ELR (cell line): ENCODE data around the gene SHPK.

ENCODE experiments used
- DNase-seq: peaks from one replicate; pipeline ENCODE4 v3.0.0-alpha.2; 2015; ENCODE audit warnings: low read depth

SHPK gene

DNA sequence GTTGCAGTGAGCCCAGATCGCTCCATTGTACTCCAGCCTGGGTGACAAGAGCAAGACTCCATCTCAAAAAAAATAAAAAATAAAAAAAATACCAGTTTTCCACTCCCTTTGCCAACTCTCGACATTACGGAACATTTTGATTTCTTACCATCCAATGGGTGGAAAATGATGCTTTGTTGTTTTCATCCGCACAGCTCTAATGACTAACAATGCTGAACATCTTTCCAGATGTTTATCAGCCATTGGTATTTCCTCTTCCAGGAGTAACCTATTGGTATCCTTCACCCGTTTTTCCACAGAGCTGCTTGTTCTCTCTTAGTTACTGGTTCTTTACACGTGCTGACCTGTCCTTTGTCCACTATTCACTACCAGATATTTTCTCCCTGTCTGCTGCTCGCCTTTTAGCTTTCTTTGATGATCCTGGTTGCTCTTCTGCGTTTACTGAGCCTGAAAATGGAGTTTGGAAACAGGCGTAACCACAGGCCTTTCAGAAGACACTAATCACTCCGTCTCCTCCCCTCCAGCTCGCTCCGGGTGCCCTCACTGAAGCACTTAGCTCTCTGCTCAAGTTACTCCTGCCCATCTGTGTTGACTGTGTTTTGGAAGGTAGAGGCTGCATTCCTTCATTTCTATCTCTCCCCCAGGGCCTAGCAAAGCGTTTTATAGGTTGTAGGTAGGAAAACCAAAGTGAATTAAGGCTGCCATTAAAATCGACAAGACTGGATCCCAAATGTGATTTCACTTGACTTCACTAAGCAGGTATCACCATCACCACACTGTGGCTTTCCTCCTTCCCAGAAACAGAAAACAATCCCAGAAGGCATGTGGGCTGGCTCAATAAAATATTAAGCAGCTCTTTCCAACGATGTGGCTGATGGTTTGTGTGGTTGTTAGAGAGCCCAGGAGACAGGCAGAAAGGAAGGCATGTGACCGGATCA, 8.9 kb downstream of the SHPK start:
- no peak for DNase-seq

DNA sequence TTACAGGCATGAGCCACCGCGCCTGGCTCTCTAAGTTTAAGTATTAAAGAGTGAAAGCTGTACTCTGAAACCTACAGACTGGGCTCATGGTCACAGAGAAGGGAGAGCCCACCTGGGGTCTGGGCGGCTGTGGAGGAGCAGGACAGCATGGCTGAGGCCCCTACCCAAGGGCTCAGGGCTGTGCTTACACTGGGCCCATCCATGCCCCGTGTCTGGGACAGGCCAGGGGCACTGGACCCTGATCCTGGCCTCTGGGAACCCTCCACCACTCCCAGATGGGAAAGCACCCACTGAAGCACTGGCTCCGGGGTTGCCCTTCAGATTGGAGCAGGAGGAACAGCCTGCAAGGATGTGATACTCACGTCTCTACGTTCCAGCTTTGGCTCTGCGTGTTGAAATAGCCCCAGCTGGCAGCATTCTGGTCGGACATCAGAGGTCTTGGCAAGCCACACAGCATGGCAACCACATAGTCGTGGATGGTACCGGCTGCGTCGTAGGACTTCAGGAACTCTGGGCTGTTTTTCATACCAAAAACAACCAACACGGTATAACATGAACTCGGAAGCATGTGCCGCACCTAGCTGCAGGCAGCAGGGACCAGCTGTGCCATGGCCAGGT, 13.0 kb downstream of the SHPK start:
- DNase-seq = no peak

DNA sequence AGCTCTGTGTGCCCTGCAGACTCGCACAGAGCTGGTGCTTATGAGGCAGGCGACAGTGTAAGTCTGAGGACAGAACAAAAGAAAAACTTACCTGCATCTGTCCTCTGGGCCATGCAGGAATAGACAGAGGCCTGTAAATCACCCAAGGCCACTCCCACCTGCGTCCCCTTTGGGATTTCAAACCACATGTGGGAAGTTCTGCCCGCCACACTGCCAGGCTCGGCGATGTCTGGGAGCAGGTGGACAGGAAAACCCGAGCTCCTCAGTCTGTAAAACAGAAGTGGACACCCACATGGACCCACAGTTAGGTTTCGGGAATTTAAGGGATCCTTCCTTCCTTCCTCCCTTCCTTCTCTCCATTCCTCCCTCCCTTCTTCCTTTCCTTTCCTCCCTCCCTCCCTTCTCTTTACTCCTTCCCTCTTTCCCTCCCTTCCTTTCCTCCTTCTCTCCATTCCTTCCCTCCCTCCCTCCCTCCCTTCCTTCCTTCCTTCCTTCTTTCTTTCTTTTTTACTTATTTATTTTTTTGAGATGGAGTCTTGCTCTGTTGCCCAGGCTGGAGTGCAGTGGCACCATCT, 14.8 kb downstream of the SHPK start:
- no peak for DNase-seq

DNA sequence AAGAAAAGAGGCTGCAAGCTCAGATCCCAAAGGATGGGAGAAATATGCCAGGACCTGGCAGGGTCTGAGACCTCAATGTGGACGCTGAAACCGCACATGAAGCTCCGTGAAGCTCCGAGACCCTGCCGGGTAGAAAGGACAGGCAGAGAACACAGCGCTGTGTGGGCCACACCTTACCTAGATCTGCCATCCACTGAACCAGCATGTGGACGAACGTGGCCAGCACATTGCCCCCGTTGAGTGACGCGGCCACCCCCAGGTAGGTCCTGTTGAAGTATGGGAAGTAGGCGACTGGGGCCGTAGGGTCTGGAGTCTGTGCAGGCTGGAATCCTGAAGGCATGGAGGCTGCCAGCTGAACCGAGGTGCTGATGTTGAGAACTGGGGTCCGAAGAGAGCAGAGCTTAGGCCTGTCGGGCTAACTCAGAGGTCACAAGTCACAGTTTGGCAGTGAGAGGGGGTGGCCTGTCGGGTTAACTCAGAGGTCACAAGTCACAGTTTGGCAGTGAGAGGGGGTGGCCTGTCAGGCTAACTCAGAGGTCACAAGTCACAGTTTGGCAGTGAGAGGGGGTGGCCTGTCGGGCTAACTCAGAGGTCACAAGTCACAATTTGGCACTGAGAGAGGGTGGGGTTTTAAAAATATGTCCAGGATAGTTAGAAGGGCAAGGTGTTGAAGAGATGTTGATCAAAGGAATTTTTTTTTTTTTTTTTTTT, 20.7 kb downstream of the SHPK start:
- no peak for DNase-seq

DNA sequence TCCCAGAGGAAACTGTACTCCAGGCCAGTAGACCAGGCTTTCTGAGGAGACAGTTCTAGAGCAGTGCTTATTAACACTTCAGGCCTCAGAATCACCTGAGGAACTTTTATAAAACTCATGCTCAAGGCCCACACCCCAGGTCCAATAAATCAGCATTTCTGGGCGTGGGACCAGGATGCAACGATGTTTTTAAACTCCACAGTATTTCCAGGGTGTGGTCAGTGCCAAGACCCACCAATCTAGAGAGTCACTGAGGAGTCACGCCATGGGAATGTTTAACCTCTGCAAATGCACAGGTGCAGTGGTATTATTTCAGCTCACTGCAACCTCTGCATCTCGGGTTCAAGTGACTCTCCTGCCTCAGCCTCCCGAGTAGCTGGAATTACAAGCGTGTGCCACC, 22.9 kb downstream of the SHPK start:
- no peak for DNase-seq

DNA sequence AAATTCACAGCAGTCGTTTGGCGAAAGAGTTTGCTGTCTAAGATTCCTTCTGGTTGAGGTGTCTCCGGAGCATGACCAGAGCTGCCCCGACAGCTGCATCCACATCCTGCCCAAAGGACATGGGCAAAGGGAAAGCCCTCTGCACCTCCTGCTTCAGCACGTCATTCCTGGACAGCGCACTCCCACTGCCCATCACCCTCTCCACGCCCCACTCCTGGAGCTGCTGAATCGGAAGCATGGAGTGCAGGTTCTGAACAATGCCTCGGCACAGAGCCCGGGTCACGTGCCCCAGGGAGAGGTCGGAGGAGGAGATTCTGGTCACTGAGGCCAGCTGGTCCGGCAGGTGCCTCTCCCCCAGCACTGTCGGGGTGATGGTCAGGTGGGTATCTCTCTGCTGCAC, 25.5 kb downstream of the SHPK start:
- no peak for DNase-seq

DNA sequence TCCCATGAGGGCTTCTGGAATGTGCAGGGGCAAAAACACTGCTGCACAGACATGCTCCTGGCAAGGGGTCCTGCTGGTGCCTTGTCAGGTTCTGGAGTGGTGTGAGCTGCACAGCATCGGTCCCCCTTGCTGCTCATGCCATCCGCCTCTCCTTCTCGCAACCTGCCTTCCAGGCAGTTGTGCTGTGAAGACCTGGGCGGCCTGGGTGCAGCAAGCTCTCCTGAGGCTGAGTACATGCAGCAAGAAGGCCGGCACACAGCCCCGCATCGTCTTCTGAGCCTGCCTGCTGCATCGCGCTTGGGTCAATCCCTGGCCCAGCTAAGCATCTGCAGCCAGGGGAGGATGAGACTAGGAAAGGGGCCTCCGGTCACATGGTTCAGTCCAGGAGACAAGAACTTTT, 26.4 kb downstream of the SHPK start:
- no peak for DNase-seq

DNA sequence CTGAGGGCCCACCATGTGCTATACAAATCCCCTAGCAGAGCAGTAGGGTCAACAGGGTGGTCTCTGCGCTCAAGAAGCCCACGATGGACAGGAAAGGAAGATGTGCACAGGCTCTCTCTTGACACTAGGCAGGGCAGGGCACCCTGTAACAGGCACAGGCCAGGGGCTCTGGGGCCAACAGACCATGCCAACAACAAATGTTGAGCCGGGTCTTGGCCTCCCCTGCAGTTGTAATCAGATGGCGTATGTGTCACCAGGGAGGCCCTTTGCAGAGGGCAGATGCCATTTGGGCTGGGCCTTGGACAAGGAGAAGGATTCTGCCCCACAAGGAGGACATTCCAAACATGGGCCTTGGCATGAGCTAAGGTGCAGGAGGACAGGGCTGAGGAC, 32.2 kb downstream of the SHPK start:
- DNase-seq = no peak

DNA sequence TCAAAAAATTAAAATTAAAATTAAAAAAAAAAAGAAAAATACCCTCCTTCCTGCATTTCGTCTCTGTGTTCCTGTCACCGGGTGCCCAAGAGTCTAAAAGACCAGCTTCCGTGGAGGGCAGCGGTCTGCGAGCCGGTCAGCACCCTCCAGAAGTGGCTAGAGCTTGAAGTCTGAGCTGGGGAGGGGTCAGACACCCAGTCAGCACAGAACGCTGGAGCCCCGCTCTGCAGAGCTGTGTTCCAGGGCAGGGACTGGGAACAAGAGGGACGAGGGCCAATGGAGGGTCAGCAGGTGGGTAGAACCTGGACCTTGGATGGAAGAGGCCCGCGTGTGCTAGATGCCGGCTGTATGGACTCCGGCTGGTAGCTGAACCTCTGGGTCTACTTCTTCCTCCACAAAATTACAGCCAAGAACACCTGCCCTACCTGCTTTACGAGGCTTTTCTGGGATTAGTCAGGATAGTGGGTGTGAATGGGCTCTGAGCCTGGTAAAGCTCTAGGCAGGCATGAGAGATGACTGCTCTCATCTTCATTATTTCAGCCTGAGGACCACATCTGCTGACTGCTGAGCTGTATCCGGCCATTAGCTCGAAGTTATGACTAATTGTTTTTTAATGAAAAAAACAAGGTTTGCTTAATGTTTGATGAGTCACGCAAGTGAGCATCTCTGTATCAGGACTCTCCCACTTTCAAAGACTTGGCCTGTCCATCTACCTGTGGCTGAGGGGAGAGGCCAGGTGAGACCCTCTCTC, 32.8 kb downstream of the SHPK start:
- DNase-seq = peak; percentile 94

DNA sequence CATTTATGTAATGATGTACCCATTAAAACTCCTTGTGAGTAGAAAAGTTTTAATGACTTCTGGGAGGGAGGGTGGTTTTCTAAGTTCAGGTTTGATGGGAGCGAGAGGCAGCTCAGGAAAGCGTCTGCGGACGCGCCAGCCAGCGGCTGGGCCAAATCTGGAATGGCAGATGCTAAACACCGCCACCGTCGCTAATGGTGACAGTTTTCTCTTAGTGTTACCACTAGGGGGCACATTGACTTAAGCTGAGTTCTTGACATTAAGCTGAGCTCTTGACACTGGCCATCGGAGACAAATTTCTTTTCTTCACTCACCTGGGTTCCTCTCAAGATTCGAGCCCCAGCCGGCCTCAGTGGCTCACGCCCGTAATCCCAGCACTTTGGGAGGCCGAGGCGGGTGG, 33.6 kb downstream of the SHPK start:
- peak; percentile 55 for DNase-seq

DNA sequence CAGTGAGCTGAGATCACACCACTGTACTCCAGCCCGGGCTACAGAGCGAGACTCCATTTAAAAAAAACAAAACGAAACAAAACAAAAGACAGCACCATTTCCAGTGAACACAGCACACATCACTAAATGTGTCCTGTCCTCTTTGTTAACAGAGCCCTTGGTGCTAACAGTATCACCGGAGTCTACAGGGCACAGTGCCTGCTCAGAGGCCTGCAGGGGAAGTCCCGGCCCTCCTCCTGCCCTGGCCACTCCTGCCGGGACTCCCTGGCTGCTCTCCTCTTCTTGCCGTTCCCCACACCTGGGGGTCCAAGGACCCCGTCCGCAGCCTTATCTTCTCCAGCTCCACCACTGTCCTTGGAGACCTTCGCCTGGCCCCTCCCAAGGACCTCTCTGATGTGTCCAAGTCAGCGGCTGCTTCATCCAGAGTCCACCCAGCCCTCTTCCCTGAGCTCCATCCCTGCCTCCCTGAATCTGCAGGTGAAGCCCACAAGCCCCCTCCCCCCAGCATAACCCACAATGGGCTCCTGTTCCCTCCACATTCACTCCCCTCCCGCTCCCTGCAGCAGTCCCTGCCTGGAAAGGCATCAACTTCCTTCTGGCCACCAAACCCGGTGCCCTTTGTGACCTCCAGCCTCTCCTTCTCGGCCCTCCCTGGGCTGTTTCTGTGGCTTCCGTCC, 35.4 kb downstream of the SHPK start:
- no peak for DNase-seq

DNA sequence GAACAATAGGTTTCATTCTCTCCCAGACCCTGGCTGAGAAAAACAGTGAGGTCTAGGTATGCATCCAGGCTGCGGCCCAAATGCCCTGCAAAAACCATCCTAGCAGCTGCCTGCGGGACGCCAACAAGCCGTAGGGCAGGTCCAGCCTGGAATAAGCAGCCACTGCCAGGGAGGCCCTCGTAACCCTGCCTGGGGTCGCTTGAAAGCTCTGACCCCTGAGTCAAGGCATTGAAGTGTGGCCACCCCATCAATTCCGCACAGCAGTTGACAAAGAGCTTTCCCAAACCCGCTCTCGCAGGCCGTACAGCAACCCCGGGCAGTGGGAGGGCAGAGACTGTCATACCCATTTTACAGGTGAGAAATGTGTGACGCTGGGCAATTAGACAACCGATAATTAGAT, 38.0 kb downstream of the SHPK start:
- no peak for DNase-seq

DNA sequence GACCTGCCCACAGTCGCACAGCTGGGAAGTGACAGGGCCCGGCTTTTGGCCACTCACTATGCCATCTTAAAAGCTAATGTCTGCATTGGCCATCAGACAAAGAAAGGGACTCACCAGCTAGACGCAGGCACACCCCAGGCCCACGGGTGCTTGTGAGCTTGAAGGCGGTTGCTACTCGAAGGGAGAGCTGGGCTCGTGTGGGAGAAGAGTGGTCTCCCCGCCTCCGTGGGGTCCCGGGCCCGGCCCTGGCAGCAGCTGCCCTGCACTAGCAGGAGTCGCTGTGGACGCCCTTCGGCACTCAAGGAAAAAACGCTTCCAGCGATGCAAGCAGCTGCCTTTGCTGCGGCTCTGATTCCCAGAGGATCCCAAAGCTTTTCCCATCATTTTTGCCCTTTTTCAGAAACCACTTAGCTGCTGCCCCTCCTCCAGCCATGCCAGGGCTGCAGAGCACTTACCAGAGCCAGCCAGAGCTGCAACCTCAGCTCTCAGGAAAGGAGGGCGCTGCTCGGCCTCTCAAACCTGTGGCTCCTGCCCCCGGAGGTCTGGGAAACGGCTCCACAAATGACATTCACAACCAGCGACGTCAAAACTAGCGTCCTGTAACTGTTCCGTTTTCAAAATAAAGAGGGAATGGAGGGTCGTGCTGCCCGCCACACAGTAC, 39.1 kb downstream of the SHPK start:
- no peak for DNase-seq

DNA sequence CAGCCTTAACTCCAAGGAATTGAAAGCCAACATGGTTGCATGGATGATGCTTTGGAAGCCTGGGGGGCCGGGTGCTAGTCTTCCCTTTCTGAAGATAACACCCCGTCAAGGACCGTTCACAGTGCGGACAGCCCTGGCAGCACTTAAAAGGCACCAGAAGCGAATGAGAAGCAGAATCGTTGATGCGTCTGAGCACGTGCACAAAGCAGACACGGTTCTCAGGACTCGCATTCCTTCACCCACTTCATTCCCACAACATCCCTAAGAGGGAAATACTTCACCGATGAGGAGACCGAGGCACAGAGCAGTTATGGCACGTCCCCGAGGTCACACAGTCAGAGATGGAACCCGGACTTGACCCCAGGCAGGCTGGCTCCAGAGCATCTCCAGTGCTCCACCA, 41.1 kb downstream of the SHPK start:
- DNase-seq = no peak

DNA sequence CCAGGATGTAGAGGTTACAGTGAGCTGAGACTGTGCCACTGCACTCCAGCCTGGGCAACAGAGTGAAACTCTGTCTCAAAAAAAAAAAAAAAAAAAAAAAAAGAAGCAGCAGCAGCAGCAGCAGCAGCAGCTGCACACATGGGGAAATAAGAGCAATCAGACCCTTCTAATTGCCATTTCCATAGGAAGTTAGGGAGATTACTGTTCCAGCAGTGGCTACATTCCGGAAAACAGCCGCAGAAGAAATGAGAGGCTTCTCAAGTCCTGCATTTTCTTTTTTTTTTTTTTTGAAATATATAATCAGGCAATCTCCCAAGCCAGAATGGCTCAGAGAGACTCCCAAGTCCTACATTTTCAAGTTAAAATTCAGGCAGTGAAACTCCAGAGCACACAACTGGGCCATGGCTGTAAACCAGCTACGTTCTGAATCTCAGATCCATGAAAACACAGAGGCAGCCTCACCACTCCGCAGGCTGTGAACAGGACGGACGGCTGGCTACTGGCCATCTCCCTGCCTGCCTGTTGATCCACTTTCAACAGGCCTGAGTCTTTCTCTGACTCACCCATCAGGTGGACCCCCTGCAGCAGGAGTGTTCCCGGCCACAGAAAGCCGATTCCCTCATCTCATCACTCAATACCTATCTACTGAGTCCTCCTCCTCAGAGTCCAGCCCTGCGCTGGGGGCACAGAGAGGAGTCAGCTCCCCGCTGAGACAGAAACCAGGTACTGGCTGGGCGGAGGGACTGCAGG, 41.8 kb downstream of the SHPK start:
- DNase-seq = peak; percentile 29

DNA sequence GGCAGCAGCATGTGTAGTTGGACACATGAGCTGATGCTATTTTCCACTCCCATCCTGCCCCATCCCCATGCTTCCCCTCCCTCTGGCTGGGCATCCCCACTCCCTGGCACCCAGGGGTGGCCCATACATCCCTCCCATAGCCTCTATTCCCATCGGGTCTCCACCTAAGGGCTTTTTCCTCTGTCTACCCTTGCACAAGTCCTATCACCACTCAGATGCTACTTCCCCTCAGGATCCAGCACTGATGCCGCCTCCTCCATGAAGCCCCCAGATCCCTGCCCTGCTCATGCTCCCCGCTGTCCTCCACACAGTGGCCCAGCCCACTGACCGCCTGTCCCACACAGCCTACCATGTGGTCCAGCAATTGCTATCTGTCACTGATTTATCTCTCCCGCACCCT, 42.7 kb downstream of the SHPK start:
- no peak for DNase-seq

DNA sequence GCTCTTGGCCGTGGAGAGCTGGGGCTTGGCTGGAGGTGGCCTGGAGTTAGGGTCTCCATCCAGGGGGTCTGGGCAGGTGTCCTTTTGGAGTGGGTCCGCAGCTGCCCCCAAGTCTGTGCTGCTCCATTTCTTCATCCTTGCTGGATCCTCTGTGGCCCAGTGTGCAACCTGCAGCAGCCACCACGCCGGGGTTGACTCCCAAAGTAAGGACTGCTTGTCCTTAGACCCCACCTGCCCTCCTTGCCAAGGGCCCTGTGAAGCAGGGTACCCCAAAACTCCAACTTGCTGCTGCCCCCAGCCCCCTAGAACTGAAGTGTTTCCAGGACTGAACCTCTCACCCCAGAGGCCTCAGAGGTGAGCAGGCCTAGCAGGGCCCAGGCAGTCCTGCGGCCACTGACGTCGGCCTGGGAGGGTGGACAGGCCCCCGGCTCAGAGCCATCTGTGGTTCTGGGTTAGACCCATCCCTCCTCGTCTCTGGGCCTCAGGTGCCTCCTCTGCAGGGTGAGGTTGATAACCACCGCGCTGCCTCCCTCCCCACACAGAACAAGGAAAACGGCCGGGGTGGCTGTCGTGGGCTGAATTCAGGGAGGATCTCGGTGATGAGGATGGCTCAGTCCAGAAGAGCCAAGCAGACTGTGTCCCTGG, 43.7 kb downstream of the SHPK start:
- DNase-seq = no peak

DNA sequence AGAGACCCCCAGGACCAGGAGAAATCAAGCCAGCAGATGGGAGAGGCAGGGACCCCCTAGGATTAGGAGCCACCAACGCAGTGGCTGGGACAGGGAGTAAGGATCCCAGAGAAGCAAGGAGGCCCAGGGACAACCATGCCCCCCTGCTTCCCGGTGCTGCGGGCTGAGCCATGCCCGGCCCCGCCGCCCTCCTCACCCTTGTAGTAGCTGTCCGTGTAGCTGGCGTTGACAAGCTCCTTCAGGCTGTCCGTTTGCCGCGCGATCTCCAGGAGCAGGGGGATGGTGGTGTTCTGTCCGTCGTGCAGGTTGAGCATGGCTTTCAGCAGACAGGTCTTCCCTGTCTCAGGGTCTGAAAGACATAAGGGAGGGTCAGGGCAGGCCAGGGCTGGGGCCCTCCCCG, 45.3 kb downstream of the SHPK start:
- no peak for DNase-seq

DNA sequence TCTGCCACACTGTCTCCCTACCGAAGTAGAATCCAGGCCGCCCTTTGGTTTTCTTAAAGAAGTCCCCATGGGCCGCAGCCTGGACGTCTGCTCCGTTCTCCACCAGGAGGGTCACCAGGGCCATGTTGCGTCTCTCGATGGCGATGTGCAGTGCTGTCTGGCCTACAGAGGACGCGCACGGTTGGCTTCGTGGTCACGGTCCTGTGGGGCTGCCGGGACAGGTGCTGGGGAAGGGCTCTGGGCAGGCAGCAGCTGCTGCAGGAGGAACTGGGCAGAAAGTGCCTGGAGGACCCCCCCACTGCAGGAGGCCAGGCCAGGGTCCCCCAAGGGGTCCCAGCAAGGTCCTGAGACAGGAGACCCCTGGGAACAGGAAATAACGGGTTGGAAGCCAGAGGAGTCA, 45.8 kb downstream of the SHPK start:
- DNase-seq = no peak

DNA sequence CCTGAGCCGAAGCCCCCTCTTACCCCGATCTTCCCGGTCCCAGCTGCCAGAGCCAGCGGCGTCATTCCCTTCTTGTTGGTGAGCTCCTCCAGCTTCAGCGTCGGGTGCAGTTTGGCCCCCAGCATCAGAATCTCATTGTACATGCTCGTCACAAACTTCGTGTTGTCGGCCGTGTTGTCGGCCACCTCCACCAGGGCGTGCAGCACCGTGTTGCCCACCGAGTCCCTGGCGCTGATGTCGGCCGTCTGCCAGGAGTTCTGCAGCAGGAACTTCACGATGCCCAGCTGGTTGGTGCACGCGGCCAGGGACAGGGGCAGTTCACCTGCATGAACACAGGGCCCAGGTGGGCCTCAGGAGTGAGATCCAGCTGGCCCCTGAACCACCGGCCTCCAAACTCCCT, 46.3 kb downstream of the SHPK start:
- DNase-seq = no peak
